Stimulated activated CD8-positive, alpha-beta memory T cell treated with anti-CD3 and anti-CD28 coated beads, Interleukin-12 subunit alpha, Interleukin-12 subunit beta, amount 100 ng/mL, for 24 hours (primary cell): ENCODE results near the gene TMC1.

ENCODE experiments used
- DNase-seq: peaks from one replicate; pipeline ENCODE4 v3.0.0-alpha.2; 2020; ENCODE audit errors: extremely low read depth

Gene TMC1

DNA sequence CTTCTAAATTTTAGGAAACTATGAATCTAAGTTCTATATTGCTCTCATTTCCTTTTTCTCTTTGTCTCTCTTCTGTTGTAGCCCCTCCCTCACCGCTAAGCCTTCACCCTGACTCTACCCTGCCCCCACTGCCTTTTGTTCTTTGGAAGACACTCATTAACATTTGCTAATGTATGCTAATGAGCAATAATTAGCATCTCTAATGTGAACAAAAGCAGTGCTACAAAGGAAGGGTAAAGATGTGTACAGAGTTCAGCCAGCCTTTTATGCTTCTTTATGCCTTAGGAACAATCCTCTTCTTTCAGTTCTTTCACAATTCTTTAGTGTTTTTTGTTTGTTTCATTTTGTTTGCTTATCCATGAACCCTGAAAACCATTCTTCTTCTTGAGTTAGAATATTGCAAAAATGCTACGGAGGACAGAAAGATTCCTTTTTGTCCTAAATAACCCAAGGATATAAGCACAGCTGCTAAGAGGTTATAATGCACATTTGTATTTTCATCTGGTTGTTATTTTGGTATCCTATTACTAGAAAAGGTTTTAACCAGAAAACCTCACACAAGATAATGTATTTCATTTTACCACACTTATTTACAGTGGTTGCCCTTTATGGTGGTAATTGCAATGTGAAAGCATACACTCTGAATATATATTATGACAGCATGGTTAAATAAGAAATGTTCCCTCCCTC is 159.3 kb downstream of the TMC1 start:
- no peak for DNase-seq

- DNase-seq, result no peak
Observed at GRCh38 chr9:72681283-72681630, 159.8 kb downstream of the TMC1 start.

GRCh38 chr9:72684615-72685014 is 163.2 kb downstream of the TMC1 start:
- DNase-seq, result no peak

DNA sequence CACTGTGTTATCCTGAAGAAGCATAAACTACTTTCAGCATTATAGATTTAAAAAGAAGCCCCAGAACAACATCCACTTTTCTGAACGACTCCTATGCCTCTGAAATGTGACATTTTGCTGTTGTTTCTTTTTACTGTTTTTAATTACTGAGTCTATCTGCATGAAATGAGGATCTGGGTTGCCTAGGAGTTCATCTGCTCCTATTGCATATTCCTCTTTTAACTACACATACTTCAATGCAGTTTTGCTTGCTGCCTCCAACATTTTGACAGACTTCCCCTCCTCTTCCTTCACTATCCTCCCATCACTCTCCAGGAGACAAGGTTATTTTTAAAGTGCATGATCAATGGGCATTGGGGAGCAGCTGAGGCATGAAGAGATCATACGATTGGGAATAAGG is 164.5 kb downstream of the TMC1 start:
- no peak for DNase-seq

GRCh38 chr9:72687331-72687730 is 165.9 kb downstream of the TMC1 start:
- no peak for DNase-seq

DNA sequence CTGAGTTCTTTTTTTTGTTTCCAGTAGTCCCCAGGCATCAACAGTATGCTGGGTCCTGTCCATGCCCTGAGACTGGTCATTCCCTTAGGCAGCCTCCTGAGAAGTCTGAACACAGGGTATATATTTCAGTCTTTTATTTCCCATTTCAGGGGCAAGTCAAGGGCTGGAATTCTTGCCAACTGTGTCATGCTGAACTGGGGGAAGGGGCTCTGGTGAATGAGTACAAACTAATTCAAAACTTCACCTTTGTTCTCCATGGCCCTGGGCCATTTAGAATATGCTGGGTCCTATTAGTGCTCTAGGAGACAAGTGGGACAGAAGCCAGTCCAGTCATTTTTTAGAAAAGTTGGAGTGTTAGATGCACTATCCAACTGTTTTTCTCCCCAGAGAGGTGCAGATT is 170.3 kb downstream of the TMC1 start:
- DNase-seq, result no peak

GRCh38 chr9:72695365-72695764 is 174.0 kb downstream of the TMC1 start:
- DNase-seq, result no peak

- no peak for DNase-seq
Observed at GRCh38 chr9:72696511-72696910, 175.1 kb downstream of the TMC1 start.

DNA sequence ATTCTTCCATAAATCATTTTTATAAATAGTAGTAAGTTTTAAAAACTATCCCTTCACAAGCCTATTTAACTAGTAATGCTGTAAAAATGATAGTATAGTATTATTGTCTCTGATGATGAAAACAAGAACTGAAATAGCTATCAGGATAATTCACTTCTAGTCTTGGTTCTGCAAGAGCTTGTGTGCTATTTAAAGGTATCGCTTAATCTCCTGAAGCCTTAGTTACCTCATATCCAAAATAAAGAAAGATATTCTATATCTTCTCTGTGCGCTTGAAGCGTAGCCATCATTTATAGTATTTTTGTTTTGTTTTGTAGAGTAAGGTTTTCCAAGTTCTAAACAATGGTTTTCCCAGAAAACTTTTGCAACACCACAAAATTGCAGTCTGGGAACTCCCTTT is 180.1 kb downstream of the TMC1 start:
- DNase-seq, result no peak

DNA sequence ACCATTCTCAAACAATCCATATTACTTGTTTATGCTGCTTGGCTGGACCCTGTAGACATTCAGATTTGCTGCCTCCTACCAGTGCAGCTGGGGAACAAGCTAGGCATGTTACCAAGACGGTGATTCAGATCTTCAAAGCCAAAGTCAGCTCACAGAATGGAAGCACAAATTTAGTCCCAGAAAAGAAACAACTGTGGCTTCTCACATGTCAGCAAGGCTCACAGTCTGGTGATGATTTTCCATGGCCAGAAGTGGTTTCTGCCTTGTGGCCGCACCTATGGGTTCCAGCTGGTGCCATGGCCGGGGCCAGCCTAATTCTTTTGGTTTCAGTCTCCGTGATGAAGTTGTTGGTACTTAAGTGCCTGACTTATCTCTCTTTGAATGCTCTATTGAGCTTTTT is 182.2 kb downstream of the TMC1 start:
- no peak for DNase-seq

GRCh38 chr9:72704688-72705375 is 183.4 kb downstream of the TMC1 start:
- DNase-seq, result no peak

DNA sequence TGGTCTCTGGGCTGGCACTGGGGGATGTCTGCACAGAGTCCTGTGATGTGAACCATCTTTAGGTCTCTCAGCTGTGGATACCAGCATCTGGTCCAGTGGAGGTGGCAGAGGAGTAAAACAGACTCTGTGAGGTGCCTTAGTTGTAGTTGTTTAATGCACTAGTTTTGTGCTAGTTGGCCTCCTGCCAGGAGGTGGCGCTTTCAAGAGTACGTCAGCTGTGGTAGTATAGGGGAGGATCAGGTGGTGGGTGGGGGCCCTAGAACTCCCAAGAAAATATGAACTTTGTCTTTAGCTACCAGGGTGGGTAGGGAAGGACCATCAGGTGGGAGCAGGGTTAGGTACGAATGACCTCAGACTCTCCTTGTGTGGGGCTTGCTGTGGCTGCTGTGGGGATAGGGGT is 197.1 kb downstream of the TMC1 start:
- no peak for DNase-seq

DNA sequence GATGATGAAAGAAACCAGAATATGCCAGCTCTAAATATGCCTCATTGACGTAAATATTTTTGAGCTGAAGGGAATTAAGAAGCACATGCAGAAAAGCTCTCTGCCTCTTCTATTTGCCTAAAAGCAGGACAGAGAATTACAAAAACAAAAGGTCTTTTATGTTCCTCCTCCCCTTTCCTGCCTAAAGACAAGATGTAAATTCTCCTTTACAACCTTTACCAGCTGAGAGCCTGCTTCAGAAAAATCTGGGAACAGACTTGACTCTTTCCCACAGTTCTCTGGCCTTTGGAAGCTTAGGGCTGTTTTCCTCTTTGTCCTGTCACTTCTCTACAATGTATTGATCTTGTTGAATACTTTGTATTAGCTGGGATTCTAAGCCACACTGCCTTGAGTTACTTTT is 199.7 kb downstream of the TMC1 start:
- no peak for DNase-seq

GRCh38 chr9:72726947-72727346 is 205.5 kb downstream of the TMC1 start:
- no peak for DNase-seq

DNA sequence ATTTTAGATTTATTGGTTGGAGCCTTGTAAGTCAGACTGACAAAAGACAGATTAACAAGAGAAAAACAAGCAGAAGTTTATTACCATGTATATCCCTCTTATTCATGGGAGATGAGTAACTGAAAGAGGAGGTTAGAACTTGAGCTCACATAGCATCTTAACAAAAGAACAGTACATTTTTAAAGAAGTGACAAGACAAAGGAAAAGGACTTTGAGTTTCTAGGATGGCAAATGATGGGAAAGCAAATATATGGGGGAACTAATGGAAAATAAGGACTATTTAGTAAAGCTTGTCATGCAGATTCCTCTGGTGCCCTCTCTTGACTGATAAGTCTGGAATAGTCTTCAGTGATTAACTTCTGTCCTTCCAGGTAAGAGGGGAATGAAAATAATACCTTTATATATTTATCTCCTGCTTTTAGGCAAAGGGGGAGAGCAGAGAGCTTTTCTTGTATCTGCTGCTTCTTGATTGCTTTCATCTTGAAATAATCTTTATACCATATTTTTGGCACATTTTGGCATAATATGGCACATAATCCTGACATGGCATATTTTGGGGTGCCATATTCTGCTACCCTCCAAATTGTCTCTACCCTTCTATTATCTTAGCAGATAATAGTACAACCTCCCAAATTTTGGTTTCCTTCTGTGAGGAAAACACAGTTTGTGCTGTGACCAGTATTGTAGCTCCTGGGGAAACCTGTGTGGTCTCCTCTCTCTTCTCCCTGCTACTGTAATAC is 206.8 kb downstream of the TMC1 start:
- no peak for DNase-seq

GRCh38 chr9:72733895-72734294 is 212.5 kb downstream of the TMC1 start:
- DNase-seq, result no peak

DNA sequence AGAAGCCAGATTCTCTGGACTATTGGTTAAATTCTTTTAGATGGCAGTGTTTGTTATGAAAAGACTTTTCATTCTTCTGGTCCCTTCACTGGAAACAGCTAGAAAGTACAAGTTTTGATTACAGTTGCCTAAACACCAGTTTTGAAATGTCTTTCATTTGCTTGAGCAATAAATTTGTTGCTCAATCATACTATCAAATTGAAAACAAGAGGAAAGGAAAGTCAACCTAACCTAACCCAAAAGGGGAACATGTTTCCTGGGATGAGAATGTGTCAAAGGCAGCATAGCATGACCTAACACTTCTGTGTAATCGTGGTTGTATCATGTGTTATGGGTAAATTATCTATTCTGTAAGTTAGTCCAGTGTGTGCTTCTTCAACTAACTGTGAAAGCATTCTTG is 213.2 kb downstream of the TMC1 start:
- no peak for DNase-seq

GRCh38 chr9:72743836-72744235 is 222.4 kb downstream of the TMC1 start:
- DNase-seq, result no peak

GRCh38 chr9:72749276-72749675 is 227.9 kb downstream of the TMC1 start:
- no peak for DNase-seq

DNA sequence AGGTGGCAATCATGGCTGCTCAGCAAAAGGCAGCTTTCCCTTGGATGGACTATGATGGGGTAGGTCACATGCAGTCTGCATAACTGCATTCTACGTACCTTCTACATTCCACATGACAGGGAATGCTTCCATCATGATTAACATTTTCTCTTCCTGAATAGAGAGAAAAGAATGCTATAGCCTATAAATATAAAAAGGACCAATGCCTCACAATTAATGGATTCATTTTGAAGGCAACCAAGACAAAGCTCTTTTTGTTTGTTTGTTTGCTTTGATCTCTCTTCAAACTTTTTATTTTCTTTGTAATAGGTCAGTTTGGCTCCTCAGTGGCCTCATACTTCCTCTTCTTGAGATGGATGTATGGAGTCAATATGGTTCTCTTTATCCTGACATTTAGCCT is 230.1 kb downstream of the TMC1 start:
- DNase-seq, result no peak

- no peak for DNase-seq
Observed at GRCh38 chr9:72753266-72753893, 232.0 kb downstream of the TMC1 start.

DNA sequence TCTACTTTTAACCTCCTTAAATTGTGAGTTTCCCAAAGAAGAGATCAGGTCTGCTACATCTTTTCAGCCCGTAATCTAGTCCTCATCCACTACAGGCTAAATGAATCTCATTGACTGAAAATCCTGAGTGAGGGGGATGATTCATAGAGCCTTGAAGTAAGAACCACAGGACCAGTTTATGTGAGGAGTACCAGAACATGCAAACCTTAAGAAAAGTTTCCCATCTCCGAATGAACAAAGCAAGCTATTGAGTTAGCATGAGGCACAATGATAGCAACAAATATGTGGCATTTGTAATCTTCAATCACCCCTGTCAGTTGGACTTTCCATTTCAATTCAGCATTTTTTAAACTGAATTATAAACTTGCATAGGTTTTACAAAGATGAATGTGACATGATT is 234.4 kb downstream of the TMC1 start:
- DNase-seq, result no peak

- no peak for DNase-seq
Observed at GRCh38 chr9:72758944-72759343, 237.5 kb downstream of the TMC1 start.
